Measurements from ENCODE around the gene ST6GALNAC6. TPM values are rescaled to one million over a fixed set of nuclear protein-coding genes. Genes with fewer than 3 reads are reported as not detected.
A peak's percentile ranks its signal among the peaks of the same experiment; 100 is the strongest.

Gene ST6GALNAC6
- total RNA-seq, 2 experiments from 2014 or later, result 93.1 to 97.5 TPM

- ChIA-PET POLR2A (interaction anchor here (0.5 kb wide), 1 partner anchor 62 kb away, joined by 3 read pairs; no protein-coding TSS in a partner anchor), CTCF (interaction anchor here (1.7 kb wide), 1 partner anchor 88 kb away, joined by 4 read pairs; no protein-coding TSS in a partner anchor)
- Histone ChIP-seq H3K36me3 (ENCODE audit: insufficient read depth, low read length) (peaks cover 94% of the 10 kb centered on the region), H3K27me3 (ENCODE audit: control insufficient read depth in 1 of 2, insufficient read depth in 2 of 2, low read length in 2 of 2) (no peaks in the 10 kb centered on the region), H3K27ac (ENCODE audit: low read depth in 1 of 2, low read length in 2 of 2) (peak overlapping the region in 1 of 2 donors; percentile 57), H3K4me1 (ENCODE audit: insufficient read depth, low read length) (peaks cover 86% of the 10 kb centered on the region), H3K9me3 (ENCODE audit: control insufficient read depth in 1 of 2, insufficient read depth in 1 of 2, low read length in 2 of 2) (no peaks in the 10 kb centered on the region), H3K4me3 (ENCODE audit: low read length) (no peak overlapping the region)
- DNase-seq (no peak), ATAC-seq (ENCODE audit: poor library complexity) (no peak)
- intact Hi-C loops (cut with DNase I, micrococcal nuclease), result no loop called here
- Mint-ChIP-seq H3K36me3 (ENCODE audit: low read depth) (peaks cover 92% of the 10 kb centered on the region), H3K9me3 (no peaks in the 10 kb centered on the region), H3K27ac (peak overlapping the region; percentile 97), H3K4me3 (no peak overlapping the region), H3K27me3 (no peaks in the 10 kb centered on the region), H3K4me1 (ENCODE audit: low read depth) (peaks cover 69% of the 10 kb centered on the region)
- TF ChIP-seq, protein P1, sequence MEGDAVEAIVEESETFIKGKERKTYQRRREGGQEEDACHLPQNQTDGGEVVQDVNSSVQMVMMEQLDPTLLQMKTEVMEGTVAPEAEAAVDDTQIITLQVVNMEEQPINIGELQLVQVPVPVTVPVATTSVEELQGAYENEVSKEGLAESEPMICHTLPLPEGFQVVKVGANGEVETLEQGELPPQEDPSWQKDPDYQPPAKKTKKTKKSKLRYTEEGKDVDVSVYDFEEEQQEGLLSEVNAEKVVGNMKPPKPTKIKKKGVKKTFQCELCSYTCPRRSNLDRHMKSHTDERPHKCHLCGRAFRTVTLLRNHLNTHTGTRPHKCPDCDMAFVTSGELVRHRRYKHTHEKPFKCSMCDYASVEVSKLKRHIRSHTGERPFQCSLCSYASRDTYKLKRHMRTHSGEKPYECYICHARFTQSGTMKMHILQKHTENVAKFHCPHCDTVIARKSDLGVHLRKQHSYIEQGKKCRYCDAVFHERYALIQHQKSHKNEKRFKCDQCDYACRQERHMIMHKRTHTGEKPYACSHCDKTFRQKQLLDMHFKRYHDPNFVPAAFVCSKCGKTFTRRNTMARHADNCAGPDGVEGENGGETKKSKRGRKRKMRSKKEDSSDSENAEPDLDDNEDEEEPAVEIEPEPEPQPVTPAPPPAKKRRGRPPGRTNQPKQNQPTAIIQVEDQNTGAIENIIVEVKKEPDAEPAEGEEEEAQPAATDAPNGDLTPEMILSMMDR (IDR thresholded peaks at IDR 0.05), result no peak
Observed at GRCh38 chr9:127946728-127947127, 47.3 kb upstream of the ST6GALNAC6 start.

GRCh38 chr9:127945942-127946341 is 46.5 kb upstream of the ST6GALNAC6 start:
- H3K27me3 Mint-ChIP-seq, result no peaks in the 10 kb centered on the region
- H3K4me1 Mint-ChIP-seq (ENCODE audit: low read depth), result peaks cover 63% of the 10 kb centered on the region
- peak overlapping the region; percentile 97 for H3K27ac Mint-ChIP-seq
- Histone ChIP-seq H3K27ac (ENCODE audit: low read depth in 1 of 2, low read length in 2 of 2) (peak overlapping the region in 1 of 2 donors; percentile 57), H3K36me3 (ENCODE audit: insufficient read depth, low read length) (peaks cover 97% of the 10 kb centered on the region), H3K4me3 (ENCODE audit: low read length) (no peak overlapping the region), H3K4me1 (ENCODE audit: insufficient read depth, low read length) (peaks cover 79% of the 10 kb centered on the region), H3K27me3 (ENCODE audit: control insufficient read depth in 1 of 2, insufficient read depth in 2 of 2, low read length in 2 of 2) (no peaks in the 10 kb centered on the region), H3K9me3 (ENCODE audit: control insufficient read depth in 1 of 2, insufficient read depth in 1 of 2, low read length in 2 of 2) (no peaks in the 10 kb centered on the region)
- intact Hi-C loops (cut with DNase I, micrococcal nuclease), result no loop called here
- POLR2A ChIA-PET, result interaction anchor here (0.5 to 3.8 kb wide), 3 partner anchors 24 to 88 kb away, joined by 3 to 23 read pairs (median 5); no protein-coding TSS in a partner anchor
- ATAC-seq (ENCODE audit: poor library complexity), result no peak
- no peaks in the 10 kb centered on the region for H3K9me3 Mint-ChIP-seq
- CTCF ChIA-PET, result interaction anchor here (6.4 kb wide), 1 partner anchor 89 kb away, joined by 67 read pairs; no protein-coding TSS in a partner anchor
- no peak for DNase-seq
- H3K4me3 Mint-ChIP-seq, result no peak overlapping the region
- H3K36me3 Mint-ChIP-seq (ENCODE audit: low read depth), result peaks cover 95% of the 10 kb centered on the region
- TF ChIP-seq, protein P1 (IDR thresholded peaks at IDR 0.05), result no peak

DNA sequence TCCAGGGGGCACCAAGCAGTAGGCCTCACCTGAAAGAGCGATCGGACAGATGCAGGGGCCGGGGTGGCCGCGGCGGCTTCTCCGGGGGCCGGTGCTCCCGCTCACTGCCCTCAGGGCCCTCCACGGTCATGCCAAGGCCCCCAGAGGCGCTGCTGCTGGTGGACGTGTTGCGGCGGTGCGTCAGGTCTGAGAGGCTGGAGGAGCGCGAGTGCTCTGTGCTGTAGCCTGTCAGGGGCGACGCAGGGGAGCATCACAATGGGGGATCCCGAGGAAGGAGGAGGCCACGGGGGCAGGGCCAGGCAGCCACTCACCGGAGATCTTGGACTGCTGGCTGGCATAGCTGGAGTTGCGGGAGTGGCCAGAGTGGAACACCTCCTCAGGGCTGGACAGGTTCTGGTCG is 45.9 kb upstream of the ST6GALNAC6 start:
- Histone ChIP-seq H3K27ac (ENCODE audit: low read depth in 1 of 2, low read length in 2 of 2) (no peak overlapping the region), H3K4me1 (ENCODE audit: insufficient read depth, low read length) (peaks cover 73% of the 10 kb centered on the region), H3K9me3 (ENCODE audit: control insufficient read depth in 1 of 2, insufficient read depth in 1 of 2, low read length in 2 of 2) (no peaks in the 10 kb centered on the region), H3K27me3 (ENCODE audit: control insufficient read depth in 1 of 2, insufficient read depth in 2 of 2, low read length in 2 of 2) (no peaks in the 10 kb centered on the region), H3K36me3 (ENCODE audit: insufficient read depth, low read length) (peaks cover 97% of the 10 kb centered on the region), H3K4me3 (ENCODE audit: low read length) (no peak overlapping the region)
- POLR2A ChIA-PET, result interaction anchor here (1.5 to 3.8 kb wide), 3 partner anchors 25 to 89 kb away, joined by 4 to 23 read pairs (median 5); no protein-coding TSS in a partner anchor
- peaks cover 60% of the 10 kb centered on the region for H3K4me1 Mint-ChIP-seq (ENCODE audit: low read depth)
- H3K9me3 Mint-ChIP-seq, result no peaks in the 10 kb centered on the region
- no peaks in the 10 kb centered on the region for H3K27me3 Mint-ChIP-seq
- no peak overlapping the region for H3K4me3 Mint-ChIP-seq
- peaks cover 95% of the 10 kb centered on the region for H3K36me3 Mint-ChIP-seq (ENCODE audit: low read depth)
- H3K27ac Mint-ChIP-seq, result peak overlapping the region; percentile 97
- intact Hi-C loops (cut with DNase I, micrococcal nuclease), result no loop called here
- DNase-seq (no peak), ATAC-seq (ENCODE audit: poor library complexity) (no peak)
- TF ChIP-seq, protein P1 (IDR thresholded peaks at IDR 0.05), result no peak
- CTCF ChIA-PET, result interaction anchor here (5.0 to 6.4 kb wide), 2 partner anchors 9 to 90 kb away, joined by 67 to 74 read pairs; no protein-coding TSS in a partner anchor

Data from CD4-positive, alpha-beta T cell (primary cell).